ENCODE results near the gene ZNF232.
A peak's percentile ranks its signal among the peaks of the same experiment; 100 is the strongest.
"Not testable (repeated sequence)": the region's sequence is repeated elsewhere in the genome, so short reads cannot be mapped to it uniquely, and the experiment has no call there.

Gene ZNF232

DNA sequence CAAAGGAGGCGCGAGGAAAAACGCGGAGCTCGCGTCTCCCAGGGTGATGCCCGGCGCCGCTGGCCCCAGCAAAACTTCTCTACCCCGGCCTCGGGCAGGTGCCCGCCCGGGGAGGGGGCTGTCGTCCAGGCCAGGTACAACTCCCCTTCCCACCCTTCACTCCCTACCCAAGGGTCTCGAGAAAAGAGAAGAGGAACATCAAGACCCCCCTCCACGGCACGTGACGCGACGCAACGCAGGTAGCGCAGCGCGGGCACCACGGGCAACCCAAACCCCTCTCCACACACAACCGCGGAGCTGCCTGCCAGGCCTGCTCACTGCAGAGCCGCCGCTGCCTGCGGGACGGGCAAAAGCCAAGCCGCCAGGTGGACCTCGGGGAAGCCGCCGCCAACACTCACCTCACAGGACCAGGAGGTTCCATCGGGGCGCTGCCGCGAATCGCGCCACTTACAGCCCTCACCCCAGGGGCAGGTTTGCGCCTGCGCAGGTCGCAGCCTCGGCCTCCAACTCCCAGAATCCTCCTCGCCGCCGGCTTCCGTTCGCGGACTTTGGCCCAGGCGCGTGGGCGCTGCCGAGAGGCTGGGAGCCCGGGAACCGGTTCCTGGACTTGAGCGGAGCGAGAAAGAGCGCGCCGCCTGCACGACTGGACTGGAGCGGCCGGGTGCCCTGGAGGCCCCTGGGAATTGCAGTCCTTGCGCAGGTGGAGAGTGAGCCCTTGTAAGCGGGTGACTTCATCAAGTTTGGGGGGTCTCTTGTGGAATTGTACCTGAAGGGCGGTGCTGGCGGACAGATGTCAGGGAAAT is at the start of gene ZNF232:
Gene ZNF232, minus strand, starts transcription at position 477 of the 803 bp plus-strand sequence. Its CDS starts 56 bp downstream, at position 421.
- DNase-seq (ENCODE audit: low read depth, low spot score), result peak; percentile 97

DNA sequence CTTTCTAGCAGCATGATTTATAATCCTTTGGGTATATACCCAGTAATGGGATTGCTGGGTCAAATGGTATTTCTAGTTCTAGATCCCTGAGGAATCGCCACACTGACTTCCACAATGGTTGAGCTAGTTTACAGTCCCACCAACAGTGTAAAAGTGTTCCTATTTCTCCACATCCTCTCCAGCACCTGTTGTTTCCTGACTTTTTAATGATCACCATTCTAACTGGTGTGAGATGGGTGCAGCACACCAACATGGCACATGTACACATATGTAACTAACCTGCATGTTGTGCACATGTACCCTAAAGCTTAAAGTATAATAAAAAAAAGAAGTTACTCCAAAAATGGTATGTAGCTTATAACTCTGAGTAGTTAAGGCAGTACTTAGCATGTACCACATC is 49.0 kb upstream of the ZNF232 start:
- DNase-seq (ENCODE audit: low read depth, low spot score), result not testable (repeated sequence)

- not testable (repeated sequence) for DNase-seq (ENCODE audit: low read depth, low spot score)
Measured at GRCh38 chr17:5146122-5146521, 34.4 kb upstream of the ZNF232 start.

DNA sequence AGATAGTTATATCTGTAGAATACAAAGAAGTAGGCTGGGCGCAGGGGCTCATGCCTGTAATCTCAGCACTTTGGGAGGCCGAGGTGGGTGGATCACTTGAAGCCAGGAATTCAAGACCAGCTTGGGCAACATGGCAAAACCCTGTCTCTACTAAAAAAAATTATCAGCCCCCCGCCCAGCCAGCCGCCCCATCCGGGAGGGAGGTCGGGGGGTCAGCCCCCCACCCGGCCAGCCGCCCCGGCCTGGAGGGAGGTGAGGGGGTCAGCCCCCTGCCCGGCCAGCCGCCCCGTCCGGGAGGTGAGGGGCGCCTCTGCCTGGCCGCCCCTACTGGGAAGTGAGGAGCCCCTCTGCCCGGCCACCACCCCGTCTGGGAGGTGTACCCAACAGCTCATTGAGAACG is 31.2 kb upstream of the ZNF232 start:
- DNase-seq (ENCODE audit: low read depth, low spot score), result not testable (repeated sequence)

- DNase-seq (ENCODE audit: low read depth, low spot score), result no peak
Measured at GRCh38 chr17:5139458-5139732, 27.7 kb upstream of the ZNF232 start.

- DNase-seq (ENCODE audit: low read depth, low spot score), result no peak
Measured at GRCh38 chr17:5138616-5139457, 27.2 kb upstream of the ZNF232 start.

GRCh38 chr17:5138198-5138544 is 26.5 kb upstream of the ZNF232 start:
- DNase-seq (ENCODE audit: low read depth, low spot score), result not testable (repeated sequence)

DNA sequence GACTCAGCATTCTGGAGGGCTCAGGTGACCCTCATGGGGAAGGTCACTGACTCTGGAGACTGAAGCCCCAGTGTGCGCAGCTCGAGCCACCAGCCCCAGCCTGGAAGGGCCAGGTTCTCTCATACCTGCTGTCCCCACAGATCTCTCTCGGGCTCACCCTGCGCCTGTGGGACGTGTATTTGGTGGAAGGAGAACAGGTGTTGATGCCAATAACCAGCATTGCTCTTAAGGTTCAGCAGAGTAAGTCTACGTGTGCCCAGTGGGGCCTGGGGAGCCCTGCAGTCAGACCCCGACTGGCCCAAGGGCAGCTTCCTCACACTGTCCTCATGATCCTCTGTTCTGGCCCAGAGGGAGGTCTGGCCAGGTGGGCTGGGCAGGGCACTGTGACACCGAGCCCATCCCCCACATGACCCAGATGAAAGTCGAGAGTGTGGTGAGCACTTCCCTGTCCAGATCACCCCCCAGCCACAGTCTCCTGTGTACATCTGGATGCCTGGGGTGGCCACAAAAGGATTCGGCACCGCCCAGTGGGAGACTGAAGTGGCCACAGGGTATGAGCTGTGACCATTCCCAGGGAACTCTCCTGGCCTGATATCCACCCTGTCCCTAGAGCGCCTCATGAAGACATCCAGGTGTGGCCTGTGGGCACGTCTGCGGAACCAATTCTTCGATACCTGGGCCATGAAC is 26.0 kb upstream of the ZNF232 start:
- DNase-seq (ENCODE audit: low read depth, low spot score), result not testable (repeated sequence)

GRCh38 chr17:5136580-5137412 is 25.1 kb upstream of the ZNF232 start:
- DNase-seq (ENCODE audit: low read depth, low spot score), result not testable (repeated sequence)

DNA sequence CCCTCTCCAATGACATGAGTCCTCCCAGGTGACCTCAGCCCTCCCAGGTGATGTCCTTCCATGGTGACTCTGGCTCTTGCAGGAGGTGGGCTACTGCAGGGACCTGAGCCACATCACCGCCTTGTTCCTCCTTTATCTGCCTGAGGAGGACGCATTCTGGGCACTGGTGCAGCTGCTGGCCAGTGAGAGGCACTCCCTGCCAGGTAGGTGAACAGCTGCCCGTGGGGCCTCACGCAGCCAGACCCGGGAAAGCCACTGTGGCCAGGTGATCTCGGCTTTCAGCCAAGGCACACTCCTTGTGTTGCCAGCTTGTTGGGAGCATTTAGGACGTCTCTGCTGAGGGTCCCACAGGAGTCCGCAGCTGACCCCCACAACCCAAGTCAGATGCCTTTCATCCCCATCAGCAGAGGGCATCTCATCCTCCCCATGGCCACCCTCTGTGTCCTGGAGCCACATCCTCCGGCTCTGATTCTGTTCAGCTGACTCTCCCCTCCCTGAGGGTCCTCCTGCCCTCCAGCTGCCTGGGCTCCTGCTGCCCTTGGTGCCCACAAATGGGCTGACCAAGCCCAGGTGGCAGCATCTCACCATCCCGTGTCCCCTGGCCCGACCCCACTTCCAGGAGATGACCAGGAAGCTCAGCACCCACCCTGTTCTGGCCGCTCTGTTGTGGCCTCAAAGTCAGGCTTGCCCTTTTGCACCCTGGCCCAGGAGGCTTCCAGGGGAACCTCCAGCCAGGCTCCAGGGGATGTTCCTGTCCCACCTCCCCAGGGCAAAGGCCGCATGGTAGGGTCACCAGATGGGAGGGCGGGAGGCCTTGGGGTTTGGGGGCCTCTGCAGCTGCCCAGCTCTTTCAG is 24.3 kb upstream of the ZNF232 start:
- DNase-seq (ENCODE audit: low read depth, low spot score), result no peak

DNA sequence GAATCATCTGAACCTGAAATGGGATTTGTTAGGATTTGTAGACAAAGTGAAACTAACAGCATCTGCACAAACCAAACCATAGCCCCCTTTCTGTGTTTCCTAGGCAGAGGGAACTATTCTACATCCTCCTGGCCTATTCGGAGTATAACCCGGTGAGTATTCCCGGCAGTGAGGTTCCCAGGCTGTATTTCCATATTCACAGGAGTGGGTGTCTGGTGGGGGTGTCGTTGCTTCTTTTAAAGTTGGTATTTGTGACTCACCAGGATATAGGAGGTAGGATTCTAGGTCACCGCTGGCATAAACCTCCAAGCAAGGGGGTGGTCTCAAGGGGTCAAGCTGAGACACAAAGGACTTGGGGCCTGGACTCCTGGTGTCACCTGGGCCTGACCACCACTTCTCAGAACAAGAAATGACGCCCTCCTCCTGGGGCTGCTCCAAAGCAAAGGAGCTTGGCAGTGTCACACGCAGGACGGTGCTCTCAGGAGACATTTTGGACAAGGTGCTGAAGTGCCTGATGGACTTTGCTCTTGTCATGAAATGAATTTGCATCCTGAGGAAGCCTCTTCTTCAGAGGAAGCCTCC is 23.5 kb upstream of the ZNF232 start:
- not testable (repeated sequence) for DNase-seq (ENCODE audit: low read depth, low spot score)

DNA sequence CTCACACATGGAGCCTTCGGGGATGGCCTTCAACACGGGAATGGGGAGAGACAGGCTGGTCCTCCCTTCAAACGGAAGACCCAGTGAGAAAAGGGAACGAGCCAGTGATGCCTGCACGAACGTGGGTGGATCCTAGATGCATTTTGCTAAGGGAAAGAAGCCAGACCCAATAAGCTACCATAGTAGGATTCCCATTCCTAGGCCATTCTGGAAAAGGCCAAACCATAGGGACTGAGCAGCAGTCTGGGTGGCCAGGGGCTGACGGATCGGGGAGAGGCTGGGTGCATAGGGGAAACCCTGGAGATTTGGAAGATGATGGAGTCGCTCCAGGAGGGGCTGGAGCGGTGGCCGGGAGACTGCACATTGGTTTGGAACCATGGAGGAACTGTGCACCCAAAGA is 22.9 kb upstream of the ZNF232 start:
- not testable (repeated sequence) for DNase-seq (ENCODE audit: low read depth, low spot score)

- not testable (repeated sequence) for DNase-seq (ENCODE audit: low read depth, low spot score)
Measured at GRCh38 chr17:5133961-5134360, 22.3 kb upstream of the ZNF232 start.

DNA sequence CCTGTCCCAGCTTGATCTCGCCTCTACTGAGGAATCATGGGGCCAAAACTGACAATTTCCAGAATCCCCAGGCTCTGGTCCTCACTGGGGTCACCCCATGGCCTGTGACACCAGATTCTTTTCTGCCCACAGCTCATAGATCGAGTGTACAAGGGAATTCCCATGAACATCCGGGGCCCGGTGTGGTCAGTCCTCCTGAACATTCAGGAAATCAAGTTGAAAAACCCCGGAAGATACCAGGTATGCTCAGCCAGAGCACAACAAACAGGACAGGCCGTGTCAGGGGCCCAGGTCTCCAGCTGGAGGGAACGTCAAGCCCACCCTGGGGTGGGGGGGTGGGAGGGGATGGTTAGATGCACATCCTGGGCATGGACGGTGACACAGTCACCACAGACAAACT is 21.6 kb upstream of the ZNF232 start:
- DNase-seq (ENCODE audit: low read depth, low spot score), result no peak

DNA sequence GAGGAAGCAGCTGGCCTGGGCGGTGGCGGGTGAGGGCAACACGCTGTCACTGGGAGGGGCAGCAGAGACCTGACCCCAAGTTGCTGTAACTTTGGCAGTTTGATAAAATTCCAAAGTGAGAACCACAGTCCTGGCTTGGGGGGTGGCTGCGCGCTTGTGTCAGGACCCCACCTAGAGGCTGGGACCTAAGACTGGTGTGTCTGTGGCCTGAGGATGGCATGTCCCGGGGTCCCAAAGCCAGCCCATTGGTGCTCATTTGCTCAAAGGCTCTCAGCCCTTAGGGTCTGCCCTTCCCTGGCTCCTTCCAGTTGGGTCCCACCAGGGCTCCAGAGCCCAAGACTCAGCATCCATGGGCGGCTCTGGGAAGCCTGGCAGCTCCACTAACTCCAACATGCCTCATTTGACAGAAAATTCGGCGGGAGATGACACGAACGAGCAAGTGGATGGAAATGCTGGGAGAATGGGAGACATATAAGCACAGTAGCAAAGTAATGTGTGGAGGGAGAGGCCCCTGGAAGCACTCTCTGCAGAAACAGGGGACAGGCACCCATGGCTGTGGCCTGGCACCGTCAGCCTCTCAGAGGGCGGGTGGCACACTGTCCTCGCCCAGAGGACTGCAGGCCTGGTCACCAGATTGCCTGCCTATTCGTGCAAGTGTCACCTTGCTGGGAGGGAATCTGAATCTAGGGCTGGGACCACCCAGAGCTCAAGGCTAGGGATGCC is 21.0 kb upstream of the ZNF232 start:
- not testable (repeated sequence) for DNase-seq (ENCODE audit: low read depth, low spot score)

GRCh38 chr17:5131799-5132502 is 20.3 kb upstream of the ZNF232 start:
- not testable (repeated sequence) for DNase-seq (ENCODE audit: low read depth, low spot score)

DNA sequence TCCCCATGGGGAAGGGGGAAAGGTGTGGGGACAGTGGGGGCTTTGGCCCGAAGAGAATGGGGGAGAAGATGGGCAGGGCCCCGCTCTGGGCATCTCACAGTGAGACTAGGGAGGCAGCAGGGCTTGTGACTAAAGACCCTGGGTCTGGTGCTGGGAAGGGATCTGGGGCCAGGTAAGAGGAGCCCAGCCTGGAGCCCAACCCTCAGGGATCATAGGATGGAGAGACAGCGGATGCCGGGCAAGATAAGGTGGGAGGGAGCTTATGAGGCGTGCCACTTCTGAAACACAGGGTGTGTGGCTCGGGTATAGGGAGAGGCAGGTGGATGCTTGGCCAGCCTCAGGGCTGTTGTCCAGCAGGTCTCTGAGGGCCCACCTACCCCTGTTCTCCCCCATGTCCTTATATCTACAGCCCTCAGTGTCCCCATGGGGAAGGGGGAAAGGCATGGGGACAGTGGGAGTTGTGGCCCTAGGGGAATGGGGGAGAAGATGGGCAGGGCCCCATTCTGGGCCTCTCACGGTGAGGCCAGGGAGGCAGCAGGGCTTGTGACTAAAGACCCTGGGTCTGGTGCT is 19.6 kb upstream of the ZNF232 start:
- no peak for DNase-seq (ENCODE audit: low read depth, low spot score)

GRCh38 chr17:5130687-5131086 is 19.0 kb upstream of the ZNF232 start:
- DNase-seq (ENCODE audit: low read depth, low spot score), result not testable (repeated sequence)

All from ELF-1 (cell line).